ENCODE measurements around the gene TIAM1. TPM values are rescaled to one million over a fixed set of nuclear protein-coding genes. Genes with fewer than 3 reads are reported as not detected.

TIAM1 gene
- total RNA-seq, 2 experiments from 2014 or later: 34.9 to 38.5 TPM

DNA sequence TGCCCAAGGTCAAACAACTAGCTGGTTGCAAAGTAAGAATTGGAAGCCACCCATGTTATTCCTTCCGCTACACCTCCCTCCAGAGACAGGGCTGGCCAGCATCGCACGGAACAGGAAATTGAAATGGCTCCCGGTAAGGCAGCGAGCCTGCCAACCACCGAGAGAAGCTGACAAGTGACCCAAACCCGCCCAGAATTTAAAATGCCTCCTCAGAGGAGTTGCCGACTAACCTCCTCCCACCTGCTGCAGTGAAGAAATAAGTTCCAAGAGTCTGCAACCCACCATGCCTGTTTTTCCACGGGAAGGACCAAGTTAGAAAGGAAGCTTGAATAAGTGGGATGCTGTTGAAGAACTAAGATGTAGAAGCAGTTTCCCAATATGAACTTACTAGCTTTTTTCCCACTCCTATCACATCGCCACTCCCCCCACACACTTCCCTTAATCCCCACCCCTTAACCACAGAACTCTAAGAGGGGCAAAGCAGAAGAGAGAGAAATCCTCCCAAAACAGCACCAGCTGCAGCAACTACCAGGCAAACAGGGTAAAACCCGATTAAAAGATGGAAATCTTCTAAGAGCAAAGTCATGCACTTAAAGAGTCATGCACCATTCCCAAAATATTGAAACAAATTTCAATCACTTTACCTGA, 78.6 kb downstream of the TIAM1 start:
- Mint-ChIP-seq H3K4me1 (ENCODE audit: low read depth) (peaks cover 33% of the 10 kb centered on the region), H3K27ac (no peak overlapping the region), H3K36me3 (ENCODE audit: low read depth) (peaks cover 8% of the 10 kb centered on the region), H3K4me3 (peak overlapping the region; percentile 25), H3K9me3 (no peaks in the 10 kb centered on the region), H3K27me3 (no peaks in the 10 kb centered on the region)
- ATAC-seq (no peak), DNase-seq (peak; percentile 22)
- TF ChIP-seq, protein P1, sequence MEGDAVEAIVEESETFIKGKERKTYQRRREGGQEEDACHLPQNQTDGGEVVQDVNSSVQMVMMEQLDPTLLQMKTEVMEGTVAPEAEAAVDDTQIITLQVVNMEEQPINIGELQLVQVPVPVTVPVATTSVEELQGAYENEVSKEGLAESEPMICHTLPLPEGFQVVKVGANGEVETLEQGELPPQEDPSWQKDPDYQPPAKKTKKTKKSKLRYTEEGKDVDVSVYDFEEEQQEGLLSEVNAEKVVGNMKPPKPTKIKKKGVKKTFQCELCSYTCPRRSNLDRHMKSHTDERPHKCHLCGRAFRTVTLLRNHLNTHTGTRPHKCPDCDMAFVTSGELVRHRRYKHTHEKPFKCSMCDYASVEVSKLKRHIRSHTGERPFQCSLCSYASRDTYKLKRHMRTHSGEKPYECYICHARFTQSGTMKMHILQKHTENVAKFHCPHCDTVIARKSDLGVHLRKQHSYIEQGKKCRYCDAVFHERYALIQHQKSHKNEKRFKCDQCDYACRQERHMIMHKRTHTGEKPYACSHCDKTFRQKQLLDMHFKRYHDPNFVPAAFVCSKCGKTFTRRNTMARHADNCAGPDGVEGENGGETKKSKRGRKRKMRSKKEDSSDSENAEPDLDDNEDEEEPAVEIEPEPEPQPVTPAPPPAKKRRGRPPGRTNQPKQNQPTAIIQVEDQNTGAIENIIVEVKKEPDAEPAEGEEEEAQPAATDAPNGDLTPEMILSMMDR (IDR thresholded peaks at IDR 0.05): no peak
- CTCF ChIA-PET: interaction anchor here (0.8 to 1.9 kb wide), 4 partner anchors 13 to 315 kb away, joined by 3 to 6 read pairs (median 4); no protein-coding TSS in a partner anchor
- intact Hi-C loops (cut with micrococcal nuclease): no loop called here
- POLR2A ChIA-PET: interaction anchor here (0.6 kb wide), 1 partner anchor 14 kb away, joined by 3 read pairs; no protein-coding TSS in a partner anchor

DNA sequence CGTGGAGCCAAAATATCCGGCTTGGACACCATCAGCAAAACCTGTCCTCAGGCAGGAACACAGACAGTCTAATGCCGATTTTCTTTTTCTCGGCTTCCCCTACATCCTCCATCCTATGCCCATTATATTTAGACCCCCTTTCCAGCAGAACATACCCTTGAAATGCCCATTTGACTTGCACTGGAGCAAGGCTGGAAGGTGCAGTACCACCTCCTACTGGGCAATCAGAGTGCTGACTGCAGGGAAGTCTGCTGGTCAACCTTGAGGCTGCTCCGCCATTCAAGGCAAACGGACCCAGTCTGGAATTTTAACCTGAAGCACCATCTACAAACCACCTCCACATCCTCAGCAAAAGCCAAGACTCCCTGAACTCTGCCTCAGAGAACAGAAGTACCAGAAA, 79.5 kb downstream of the TIAM1 start:
- Mint-ChIP-seq H3K9me3 (no peaks in the 10 kb centered on the region), H3K4me1 (ENCODE audit: low read depth) (peaks cover 33% of the 10 kb centered on the region), H3K36me3 (ENCODE audit: low read depth) (peaks cover 6% of the 10 kb centered on the region), H3K27ac (no peak overlapping the region), H3K27me3 (no peaks in the 10 kb centered on the region), H3K4me3 (no peak overlapping the region)
- intact Hi-C loops (cut with micrococcal nuclease): no loop called here
- POLR2A ChIA-PET: no interaction called here
- CTCF ChIA-PET: interaction anchor here (0.8 to 1.9 kb wide), 3 partner anchors 12 to 316 kb away, joined by 3 to 6 read pairs (median 5); no protein-coding TSS in a partner anchor
- TF ChIP-seq, protein P1 (IDR thresholded peaks at IDR 0.05): no peak
- ATAC-seq (no peak), DNase-seq (no peak)

DNA sequence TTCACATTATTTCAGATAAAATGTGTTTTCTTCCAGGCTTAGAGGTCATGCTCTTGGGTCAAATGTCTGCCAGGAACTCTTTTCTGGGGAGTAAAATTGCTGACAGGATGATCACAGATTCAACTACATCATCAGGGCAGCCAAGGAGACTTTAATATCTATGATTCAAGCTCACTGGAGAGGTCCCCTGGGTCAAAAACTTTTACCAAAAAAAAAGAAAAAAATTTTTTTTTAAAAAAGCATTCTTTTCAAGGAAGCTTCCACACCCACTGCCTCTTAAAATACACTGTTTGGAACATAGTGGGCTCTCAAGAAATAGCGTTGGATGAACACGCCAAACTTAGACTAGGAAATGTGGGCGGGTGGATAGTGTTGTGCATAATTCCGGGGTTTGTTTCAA, 81.3 kb downstream of the TIAM1 start:
- DNase-seq: no peak
- Mint-ChIP-seq H3K4me3 (no peak overlapping the region), H3K9me3 (no peaks in the 10 kb centered on the region), H3K27ac (no peak overlapping the region), H3K27me3 (no peaks in the 10 kb centered on the region), H3K36me3 (ENCODE audit: low read depth) (peaks cover 3% of the 10 kb centered on the region), H3K4me1 (ENCODE audit: low read depth) (peaks cover 25% of the 10 kb centered on the region)
- ChIA-PET CTCF (no interaction called here), POLR2A (no interaction called here)
- no peak for ATAC-seq
- TF ChIP-seq, protein P1 (IDR thresholded peaks at IDR 0.05): no peak
- intact Hi-C loops (cut with micrococcal nuclease): no loop called here

DNA sequence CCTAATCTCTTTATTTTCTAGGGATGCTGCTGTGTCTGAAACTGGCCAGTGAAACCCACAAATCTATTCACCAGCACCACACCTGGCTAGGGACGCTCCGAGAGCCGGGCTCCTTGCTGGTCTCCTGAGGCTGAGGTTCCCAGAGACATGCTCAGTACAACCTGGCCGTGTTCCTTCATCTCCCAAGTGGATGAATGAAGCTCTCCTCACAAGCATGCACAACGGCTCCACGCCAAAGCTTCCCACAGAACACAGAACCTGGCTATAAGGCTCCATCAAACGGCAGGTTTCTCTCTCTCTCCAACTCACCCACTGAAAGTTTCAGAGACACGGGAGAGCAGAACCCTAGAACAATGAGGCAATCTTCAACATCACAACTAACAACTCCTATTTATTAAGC, 82.3 kb downstream of the TIAM1 start:
- no peak for ATAC-seq
- Mint-ChIP-seq H3K4me1 (ENCODE audit: low read depth) (peaks cover 19% of the 10 kb centered on the region), H3K27me3 (no peaks in the 10 kb centered on the region), H3K9me3 (no peaks in the 10 kb centered on the region), H3K4me3 (no peak overlapping the region), H3K36me3 (ENCODE audit: low read depth) (peaks cover 3% of the 10 kb centered on the region), H3K27ac (no peak overlapping the region)
- no peak for DNase-seq
- intact Hi-C loops (cut with micrococcal nuclease): no loop called here
- POLR2A ChIA-PET: interaction anchor here (0.6 to 0.7 kb wide), 2 partner anchors 28 to 85 kb away, joined by 3 read pairs; no protein-coding TSS in a partner anchor
- TF ChIP-seq, protein P1 (IDR thresholded peaks at IDR 0.05): no peak
- CTCF ChIA-PET: interaction anchor here (1.6 kb wide), 1 partner anchor 319 kb away, joined by 4 read pairs; no protein-coding TSS in a partner anchor

DNA sequence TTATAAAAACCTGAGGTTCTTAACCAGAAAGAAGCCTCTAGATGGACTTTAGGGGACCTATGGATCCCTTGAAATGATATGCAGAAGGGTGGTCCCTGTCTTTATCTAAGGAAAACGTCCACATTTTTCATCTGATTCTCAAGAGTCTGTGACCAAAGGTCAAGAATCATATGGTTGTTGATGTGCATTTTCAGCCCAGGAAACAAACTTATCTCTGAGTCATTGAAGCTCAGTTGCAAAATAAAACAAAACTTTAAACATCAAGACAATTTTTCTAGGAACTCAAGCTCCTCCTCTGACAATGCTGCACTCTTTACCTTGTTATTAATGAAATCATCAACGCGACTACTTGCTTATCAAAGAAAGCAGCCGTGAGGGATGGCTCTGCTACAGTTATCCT, 83.3 kb downstream of the TIAM1 start:
- Mint-ChIP-seq H3K27me3 (no peaks in the 10 kb centered on the region), H3K36me3 (ENCODE audit: low read depth) (no peaks in the 10 kb centered on the region), H3K9me3 (no peaks in the 10 kb centered on the region), H3K27ac (no peak overlapping the region), H3K4me3 (no peak overlapping the region), H3K4me1 (ENCODE audit: low read depth) (peaks cover 11% of the 10 kb centered on the region)
- TF ChIP-seq, protein P1 (IDR thresholded peaks at IDR 0.05): no peak
- ChIA-PET POLR2A (interaction anchor here (0.7 kb wide), 1 partner anchor 86 kb away, joined by 3 read pairs; no protein-coding TSS in a partner anchor), CTCF (interaction anchor here (1.6 kb wide), 1 partner anchor 320 kb away, joined by 4 read pairs; no protein-coding TSS in a partner anchor)
- no peak for DNase-seq
- ATAC-seq: no peak
- intact Hi-C loops (cut with micrococcal nuclease): no loop called here
